NCI-H1105 (cell line): ENCODE data around the gene TEX14.
"Not testable (repeated sequence)": the region's sequence is repeated elsewhere in the genome, so short reads cannot be mapped to it uniquely, and the experiment has no call there.

ENCODE experiments used
- DNase-seq: peaks from one replicate; lab custom pipeline; 2025; lab: John Stamatoyannopoulos, UW

The TEX14 gene

GRCh38 chr17:58691701-58692238, at the start of gene TEX14:
TEX14 (minus strand) TSS chr17:58692045; CDS start chr17:58652001, 40,044 bp downstream.
- no peak for DNase-seq

GRCh38 chr17:58741121-58741625, 49.3 kb upstream of the TEX14 start:
- DNase-seq = no peak

DNA sequence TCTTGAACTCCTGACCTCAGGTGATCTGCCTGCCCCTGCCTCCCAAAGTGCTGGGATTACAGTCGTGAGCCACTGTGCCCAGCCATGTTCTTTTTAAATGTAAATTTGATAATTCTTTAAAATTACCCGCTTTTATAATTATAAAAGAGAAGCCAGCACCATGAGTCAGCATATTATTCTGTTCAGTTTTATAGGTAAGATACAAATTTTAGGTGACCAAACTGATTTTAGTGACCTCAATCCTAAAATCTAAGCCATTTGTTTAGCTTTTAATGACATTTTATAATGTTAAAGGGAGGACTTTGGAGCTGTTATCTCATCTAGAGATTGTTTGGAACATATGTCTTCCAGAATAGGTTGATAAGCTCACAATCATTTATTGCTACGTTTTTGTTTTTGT, 43.0 kb upstream of the TEX14 start:
- DNase-seq = no peak

DNA sequence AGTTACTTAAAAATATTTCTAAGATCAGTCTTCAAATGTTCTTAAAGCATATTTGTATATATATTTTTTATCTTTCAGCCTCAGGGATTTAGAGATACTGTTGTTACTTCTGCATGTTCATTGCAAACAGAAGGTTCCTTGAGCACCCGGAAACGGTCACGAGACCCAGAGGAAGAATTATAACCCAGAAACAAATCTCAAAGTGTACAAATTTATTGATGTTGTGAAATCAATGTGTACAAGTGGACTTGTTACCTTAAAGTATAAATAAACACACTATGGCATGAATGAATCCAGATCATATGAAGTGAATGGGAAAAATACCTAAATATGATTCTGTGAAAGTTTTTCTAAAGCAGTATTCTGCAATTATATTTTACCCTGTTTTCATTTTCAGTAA, 42.2 kb upstream of the TEX14 start:
- no peak for DNase-seq

GRCh38 chr17:58730937-58731336, 39.1 kb upstream of the TEX14 start:
- no peak for DNase-seq

GRCh38 chr17:58728798-58729197, 37.0 kb upstream of the TEX14 start:
- DNase-seq = no peak

DNA sequence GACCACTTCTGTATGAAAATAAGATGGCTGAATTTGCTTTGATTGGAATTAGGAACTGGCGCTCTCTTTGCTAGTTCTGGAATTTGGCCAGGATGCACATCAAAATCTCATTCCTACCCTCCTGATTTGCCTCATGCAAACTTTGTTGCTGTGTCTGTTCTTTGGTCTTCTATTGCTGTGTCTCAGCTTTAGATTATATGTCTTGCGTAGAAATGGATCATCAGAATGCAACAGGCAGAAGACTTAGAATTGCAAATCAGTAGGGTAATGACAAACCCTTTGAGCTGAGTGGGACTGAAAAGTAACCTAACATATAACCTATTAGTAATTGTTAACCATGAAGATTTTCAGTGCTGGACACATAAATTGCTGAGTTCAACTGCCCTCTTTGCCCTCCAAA, 30.9 kb upstream of the TEX14 start:
- no peak for DNase-seq

- no peak for DNase-seq
Measured at GRCh38 chr17:58722274-58722673, 30.4 kb upstream of the TEX14 start.

DNA sequence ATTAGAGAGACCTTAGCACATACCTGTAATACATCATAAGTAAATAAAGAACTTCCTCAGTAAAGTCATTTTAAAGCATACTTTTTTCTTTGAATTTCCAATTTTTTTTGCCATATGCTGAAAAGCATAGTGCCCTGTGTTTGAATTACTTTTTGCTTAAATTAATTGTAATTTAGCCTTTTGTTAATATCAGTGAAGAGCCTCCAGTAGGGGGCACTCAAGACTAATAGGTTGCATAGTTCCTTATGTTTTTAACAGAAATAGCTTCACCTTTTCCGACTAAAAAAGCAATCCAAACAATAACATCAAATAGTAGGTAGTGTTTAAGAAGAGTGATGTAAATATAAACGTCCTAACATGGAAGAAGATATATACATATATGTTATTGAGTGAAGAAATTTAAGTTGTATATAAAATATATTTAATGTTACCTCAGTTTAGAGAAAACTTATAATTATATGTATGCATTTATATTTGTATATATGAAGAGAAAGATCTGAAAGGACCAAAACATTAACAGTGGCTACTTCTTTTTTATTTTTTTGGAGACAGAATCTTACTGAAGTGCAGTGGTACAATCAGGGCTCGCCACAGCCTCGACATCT, 19.2 kb upstream of the TEX14 start:
- peak; percentile 48 for DNase-seq

DNA sequence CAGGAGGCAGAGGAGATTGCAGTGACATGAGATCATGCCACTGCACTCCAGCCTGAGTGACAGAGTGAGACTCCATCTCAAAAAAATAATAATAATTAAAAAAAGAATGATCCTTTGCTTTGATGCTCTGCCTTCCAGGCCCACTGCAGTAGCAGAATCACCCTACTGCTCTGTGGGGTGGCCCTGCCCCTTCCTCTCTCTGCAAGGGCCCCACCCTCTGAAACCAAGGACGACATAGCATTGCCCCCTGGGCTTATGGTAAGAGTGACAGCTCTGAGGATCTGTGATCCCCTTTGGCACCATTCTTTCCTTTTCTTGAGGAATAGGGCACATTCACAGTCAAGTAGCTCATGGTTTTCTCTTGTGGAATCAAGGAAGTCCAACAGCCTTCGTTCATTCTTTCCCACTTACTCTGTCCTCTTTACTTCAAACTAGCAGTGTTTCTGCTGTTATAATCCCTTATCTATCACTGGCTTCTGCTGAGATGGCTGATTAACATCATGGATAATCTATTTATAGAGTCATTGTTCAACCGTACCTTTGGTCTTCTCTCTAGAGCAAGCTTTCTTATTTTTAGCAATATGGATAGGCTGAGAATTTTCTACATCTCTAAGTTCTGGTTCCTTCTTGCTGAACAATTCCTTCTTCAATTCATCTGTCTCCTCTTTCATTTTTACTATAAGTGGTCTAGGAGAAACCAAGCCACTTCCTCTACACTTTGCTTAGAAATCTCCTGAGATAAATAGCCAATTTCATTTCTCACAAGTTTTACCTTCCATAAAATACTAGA, 14.7 kb upstream of the TEX14 start:
- no peak for DNase-seq

GRCh38 chr17:58703916-58704286, 12.1 kb upstream of the TEX14 start:
- DNase-seq = no peak

DNA sequence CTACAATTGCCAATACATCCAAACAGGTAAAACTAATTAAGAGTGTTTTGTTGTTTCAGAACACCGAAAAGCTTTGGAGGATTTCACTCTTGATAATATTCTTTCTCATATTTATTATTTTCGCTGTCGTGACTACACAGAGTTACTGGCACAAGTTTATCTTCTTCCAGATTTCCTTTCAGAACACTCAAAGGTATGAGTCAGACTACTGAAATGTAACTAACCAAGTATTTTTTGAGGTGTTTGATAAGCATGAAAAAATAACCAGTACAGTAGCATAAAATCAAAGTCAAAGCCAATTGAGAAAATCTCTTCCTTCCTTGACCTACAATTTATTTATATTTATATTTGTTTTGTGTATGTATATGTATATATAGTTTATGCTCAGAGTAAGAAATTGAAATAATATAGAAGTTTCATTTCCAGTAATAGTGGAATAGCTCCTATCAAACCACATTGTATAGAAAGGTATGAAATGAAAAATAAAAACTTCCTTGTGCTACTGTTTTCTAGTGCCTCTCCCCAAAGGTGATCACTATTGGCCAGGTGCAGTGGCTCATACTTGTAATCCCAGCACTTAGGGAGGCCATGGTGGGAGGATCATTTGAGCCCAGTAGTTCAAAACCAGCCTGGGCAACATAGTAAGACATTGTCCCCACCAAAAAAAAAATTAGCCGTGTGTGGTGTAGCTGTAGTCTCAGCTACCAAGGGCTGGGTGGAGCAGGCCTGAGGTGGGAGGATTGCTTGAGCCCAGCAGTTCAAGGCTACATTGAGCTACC, 11.5 kb upstream of the TEX14 start:
- no peak for DNase-seq

GRCh38 chr17:58702708-58703107, 10.9 kb upstream of the TEX14 start:
- DNase-seq = no peak

DNA sequence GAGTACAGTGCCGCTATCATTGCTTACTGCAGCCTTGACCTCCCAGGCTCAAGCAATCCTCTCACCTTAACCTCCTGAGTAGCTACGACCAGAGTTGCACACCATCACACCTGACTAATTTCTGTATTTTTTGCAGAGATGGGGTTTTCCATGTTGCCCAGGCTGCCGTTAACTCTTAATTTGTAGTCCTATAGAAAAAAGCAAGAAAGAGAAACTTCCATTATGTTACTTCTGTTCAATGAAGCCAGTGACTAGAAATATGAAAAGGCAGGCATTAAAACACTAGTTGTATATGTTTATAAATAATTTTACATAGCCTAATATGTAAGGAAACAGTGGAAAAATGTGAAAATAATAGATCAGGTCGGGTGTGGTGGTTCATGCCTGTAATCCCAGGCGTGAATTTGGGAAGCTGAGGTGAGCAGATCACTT, 10.2 kb upstream of the TEX14 start:
- no peak for DNase-seq

- DNase-seq = no peak
Measured at GRCh38 chr17:58699771-58700170, 7.9 kb upstream of the TEX14 start.

DNA sequence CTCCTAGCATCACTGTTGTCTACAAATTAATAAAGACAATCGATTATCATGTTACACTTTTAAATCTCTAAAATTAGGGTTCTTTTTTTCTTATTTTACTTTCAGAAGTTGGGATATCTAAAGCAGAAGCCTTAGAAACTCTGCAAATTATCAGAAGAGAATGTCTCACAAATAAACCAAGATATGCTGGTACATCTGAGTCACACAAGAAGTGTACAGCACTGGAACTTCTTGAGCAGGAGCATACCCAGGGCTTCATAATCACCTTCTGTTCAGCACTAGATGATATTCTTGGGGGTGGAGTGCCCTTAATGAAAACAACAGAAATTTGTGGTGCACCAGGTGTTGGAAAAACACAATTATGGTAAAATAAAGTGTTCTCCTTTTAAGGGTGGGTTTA, 3.0 kb upstream of the TEX14 start:
- DNase-seq = no peak

- DNase-seq = no peak
Measured at GRCh38 chr17:58694302-58694701, 2.5 kb upstream of the TEX14 start.

- DNase-seq = no peak
Measured at GRCh38 chr17:58693751-58694150, 1.9 kb upstream of the TEX14 start.

GRCh38 chr17:58693208-58693607, 1.4 kb upstream of the TEX14 start:
- no peak for DNase-seq

- peak; percentile 73 for DNase-seq
Measured at GRCh38 chr17:58692239-58693055, 602 bp upstream of the TEX14 start, which contains the start of gene RAD51C. RAD51C (plus strand) TSS chr17:58692602; CDS start chr17:58692644, 42 bp downstream.

DNA sequence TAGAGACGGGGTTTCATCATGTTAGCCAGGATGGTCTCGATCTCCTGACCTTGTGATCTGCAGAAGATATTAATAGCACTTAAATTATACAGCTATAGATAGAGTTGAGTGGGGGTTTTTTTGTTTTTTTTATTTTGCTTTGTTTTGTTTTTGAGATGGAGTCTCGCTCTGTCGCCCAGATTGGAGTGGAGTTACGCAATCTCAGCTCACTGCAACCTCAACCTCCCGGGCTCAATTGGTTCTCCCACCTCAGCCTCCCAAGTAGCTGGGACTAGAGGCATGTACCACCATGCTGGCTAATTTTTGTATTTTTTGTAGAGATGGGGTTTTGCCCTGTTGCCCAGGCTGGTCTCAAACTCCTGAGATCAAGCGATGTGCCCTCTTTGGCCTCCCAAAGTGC, 1.8 kb downstream of the TEX14 start:
- not testable (repeated sequence) for DNase-seq
